AG09309 (cell line): ENCODE results near the gene KISS1R.

Source experiments
- DNase-seq: peaks from one replicate; pipeline ENCODE4 v3.0.0-alpha.2; 2010; ENCODE audit warnings: low read depth
- H3K4me3 ChIP-seq: 2 replicates; pipeline ENCODE4 v1.5.1; 2011; ENCODE audit warnings: mild to moderate bottlenecking, low read depth, low read length, moderate library complexity; ENCODE audit not compliant: control insufficient read depth
- CTCF ChIP-seq: IDR thresholded peaks from 2 replicates; pipeline ENCODE4 v1.5.1; 2011; ENCODE audit warnings: mild to moderate bottlenecking, low read depth, low read length, inconsistent platforms; ENCODE audit not compliant: insufficient read depth, control insufficient read depth; ENCODE audit errors: missing control alignments

The KISS1R gene

GRCh38 chr19:901216-902092 is 15.7 kb upstream of the KISS1R start:
- H3K4me3 ChIP-seq = no peak overlapping the region
- DNase-seq = no peak
- no peak for TF ChIP-seq CTCF

GRCh38 chr19:902093-902370 is 15.1 kb upstream of the KISS1R start:
- H3K4me3 ChIP-seq = no peak overlapping the region
- DNase-seq = no peak
- TF ChIP-seq CTCF = no peak

- H3K4me3 ChIP-seq = no peak overlapping the region
- no peak for TF ChIP-seq CTCF
These were observed 14.5 kb upstream of the KISS1R start for GRCh38 chr19:902446-903226.

GRCh38 chr19:903266-903797 is 13.8 kb upstream of the KISS1R start:
- DNase-seq = no peak
- H3K4me3 ChIP-seq = no peak overlapping the region
- no peak for TF ChIP-seq CTCF

More at GRCh38 chr19:902446-903226, 14.5 kb upstream of the KISS1R start:
- DNase-seq = no peak

GRCh38 chr19:904545-904944 is 12.6 kb upstream of the KISS1R start:
- TF ChIP-seq CTCF = no peak
- DNase-seq = no peak
- no peak overlapping the region for H3K4me3 ChIP-seq

- no peak for TF ChIP-seq CTCF
- no peak overlapping the region for H3K4me3 ChIP-seq
- DNase-seq = no peak
These were observed 10.7 kb upstream of the KISS1R start for GRCh38 chr19:906480-906879.
